OCI-LY7 (cell line): ENCODE measurements around the gene AGBL1.

ENCODE experiments used
- CTCF ChIP-seq: fragments of 200-600 bp; sonication (generic); conservative IDR thresholded peaks from 2 replicates; pipeline ENCODE4 v1.5.1; 2014; ENCODE audit warnings: mild to moderate bottlenecking, antibody characterized with exemption, low read length, moderate library complexity, mixed read lengths
- EZH2phosphoT487 ChIP-seq: fragments of 200-600 bp; sonication (generic); IDR thresholded peaks from 2 replicates; pipeline ENCODE4 v1.6.1; 2018; ENCODE audit warnings: low read depth, borderline replicate concordance, mild to moderate bottlenecking, mixed run types, antibody characterized with exemption, low read length, moderate library complexity, mixed read lengths

GRCh38 chr15:86756688-86757087 lies 677.0 kb downstream of the AGBL1 start:
- TF ChIP-seq CTCF (peak; percentile 33; the same call in 1 of the 2 replicates), EZH2phosphoT487 (no peak)
